M059J (cell line): Measurements from ENCODE around the gene TANGO2. TPM values are rescaled to one million over a fixed set of nuclear protein-coding genes. Genes with fewer than 3 reads are reported as not detected.

Source experiments
- DNase-seq: peaks from one replicate; pipeline ENCODE4 v3.0.0-alpha.2; 2012; ENCODE audit warnings: low read depth
- total RNA-seq: library from RNA; depleted of rRNA; stranded (reverse); fragments of >200 nt; shearing (Covaris generic); gene quantifications from 2 replicates; pipeline ENCODE4 v1.2.3, GENCODE V29; 2014

TANGO2 gene
- total RNA-seq, 1 experiment from 2014 or later, result 36.1 TPM

GRCh38 chr22:20085651-20086050 lies 64.7 kb downstream of the TANGO2 start:
- DNase-seq, result no peak

- DNase-seq, result no peak
These were observed 65.2 kb downstream of the TANGO2 start for GRCh38 chr22:20086101-20086599.

DNA sequence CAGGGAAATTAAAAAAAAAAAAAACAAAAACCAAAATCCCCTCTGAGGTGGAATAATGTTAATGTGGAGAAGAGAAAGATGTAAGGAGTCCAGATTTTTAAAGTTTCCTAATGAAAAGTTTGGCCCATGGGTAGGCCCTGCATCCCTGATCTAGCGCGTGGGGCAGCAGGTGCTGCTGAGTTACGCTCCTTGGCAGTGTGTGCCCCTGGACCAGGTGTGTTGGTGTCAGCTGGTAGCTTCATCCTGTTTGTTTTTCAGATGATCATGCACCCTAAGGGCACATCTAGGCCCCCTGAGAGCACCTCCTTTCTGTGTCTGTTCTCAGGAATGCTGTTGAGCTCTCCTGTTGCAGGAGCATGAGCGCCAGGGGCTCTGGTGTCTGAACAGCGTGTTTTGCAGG lies 65.9 kb downstream of the TANGO2 start:
- no peak for DNase-seq

DNA sequence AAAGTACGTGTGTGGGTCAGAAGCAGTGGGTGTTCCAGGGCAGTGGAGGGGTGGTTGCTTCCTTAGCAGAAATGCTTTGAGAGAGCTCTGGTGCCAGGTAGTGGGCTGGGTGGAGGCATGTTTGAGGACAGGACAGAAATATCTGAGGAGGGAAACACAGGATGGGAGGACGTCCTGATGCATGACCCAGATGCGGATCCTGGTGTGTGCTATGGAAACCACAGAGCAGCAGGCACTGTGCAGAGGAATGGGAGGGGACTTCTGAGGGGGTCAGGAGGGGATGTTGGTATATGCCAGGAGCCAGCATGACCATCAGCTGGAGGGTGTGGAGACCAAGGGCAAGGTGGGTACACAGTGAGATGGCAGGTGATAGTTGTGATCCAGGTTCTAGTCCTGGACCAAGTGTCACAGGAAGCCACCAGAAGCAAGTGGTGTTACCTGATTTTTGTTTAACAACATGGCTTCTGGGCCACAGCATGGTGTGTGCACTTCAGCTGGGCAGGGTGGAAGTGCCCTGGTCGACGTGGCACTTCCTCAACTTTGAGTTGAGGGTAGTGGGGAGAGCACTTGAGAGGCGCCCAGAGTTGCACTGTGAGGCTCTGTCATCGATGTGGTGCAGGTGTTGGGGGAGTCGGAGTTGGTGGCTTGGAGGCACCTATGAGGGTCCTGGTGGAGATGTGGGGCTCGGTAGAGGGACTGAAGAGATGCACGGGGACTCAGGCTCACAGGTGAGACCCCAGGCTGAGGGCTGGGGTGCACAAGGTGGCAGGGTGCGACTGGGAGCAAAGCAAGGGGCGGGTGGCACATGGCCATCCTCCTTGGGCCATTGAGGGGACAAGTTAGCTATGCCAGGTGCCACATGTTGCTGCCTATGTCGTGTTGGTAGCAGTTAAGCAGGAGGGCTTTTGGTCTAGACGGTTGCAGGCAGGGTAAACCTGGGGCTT lies 66.7 kb downstream of the TANGO2 start:
- no peak for DNase-seq

DNA sequence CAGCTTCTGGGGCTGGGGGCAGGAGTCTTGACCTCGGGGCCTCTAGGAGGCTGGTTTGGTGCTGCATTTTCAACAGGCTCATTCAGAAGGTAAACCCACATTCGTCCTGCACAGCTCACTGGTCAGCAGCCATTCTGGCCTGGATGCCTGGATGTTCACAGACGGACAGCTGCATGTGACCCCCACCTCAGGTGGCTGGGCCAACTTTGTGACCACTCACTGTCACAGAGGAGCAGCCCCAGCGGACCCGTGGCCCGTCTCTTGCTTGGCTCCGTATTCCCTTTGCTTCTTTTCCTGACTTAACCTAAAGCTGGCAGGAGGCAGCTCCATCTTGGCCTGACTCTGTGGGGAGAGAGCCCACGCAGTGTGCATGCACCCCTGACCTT lies 67.3 kb downstream of the TANGO2 start:
- DNase-seq, result no peak

GRCh38 chr22:20089226-20089976 lies 68.5 kb downstream of the TANGO2 start:
- DNase-seq, result no peak

- DNase-seq, result no peak
These were observed 69.2 kb downstream of the TANGO2 start for GRCh38 chr22:20089977-20090729.

- no peak for DNase-seq
These were observed 69.9 kb downstream of the TANGO2 start for GRCh38 chr22:20090730-20091240.

DNA sequence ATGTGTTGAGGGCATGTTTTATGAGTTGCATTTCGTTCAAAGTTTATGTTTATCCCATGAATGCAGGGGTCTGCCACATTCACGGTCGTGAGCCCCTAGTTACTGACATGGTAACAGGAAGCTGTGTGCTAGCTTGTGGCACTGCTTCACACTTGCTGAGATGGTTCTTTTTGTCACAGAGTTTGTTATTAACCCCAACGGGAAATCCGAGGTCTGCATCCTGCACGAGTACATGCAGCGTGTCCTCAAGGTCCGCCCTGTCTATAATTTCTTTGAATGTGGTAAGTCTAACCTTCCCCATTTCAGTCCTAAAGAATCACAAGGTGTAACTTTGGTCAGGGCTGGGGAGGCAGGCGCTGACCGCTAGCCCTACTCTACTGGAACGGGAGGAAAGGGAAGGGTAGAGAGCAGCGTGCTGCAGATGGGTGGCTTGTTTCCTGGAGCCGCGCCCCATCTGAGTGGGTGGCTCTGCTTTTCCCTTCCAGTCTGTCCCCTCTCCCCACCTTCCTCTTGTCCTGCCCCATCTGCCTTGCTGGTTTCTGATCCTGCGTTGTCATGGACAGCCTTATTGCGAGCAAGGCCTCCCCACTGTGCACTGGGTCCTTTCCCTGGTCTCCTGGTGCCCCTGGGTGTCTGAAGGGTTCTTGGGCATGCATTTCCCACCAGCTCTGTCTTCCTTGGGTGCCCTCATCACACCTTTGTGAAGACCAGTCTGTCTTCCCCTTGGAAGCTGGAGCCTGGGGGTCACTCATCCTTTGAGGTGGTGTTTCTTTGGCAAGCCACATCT lies 71.0 kb downstream of the TANGO2 start:
- DNase-seq, result no peak

GRCh38 chr22:20092477-20092854 lies 71.6 kb downstream of the TANGO2 start:
- no peak for DNase-seq

- DNase-seq, result no peak
These were observed 72.7 kb downstream of the TANGO2 start for GRCh38 chr22:20093418-20094196.

DNA sequence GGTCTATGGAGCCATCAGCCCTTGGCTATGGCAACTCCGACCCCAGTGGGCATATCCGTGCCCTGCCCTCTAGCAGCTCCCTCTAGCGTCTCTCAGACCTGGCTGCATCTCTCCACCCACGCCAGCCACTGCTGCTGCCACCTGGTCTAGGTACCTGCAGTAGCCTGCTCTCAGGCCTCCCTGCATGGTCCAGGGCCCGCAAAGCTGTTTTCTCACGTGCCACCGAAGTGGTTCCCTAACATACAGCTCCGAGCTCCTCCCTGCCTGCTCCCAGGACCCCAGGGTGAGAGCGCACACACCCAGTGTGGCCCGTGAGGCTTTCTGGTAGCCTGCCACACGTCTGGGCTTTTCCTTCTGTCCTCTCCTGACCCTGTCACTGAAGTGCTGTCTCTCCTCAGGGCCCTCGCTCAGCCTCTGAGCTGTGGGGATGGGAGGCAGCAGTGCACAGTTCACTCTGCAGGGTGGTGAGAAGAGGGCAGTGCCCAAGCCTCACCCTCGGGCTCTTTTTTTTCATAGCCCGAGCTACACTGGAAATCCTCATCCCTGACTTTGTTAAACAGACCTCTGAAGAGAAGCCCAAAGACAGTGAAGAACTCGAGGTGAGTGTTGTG lies 73.4 kb downstream of the TANGO2 start:
- no peak for DNase-seq

GRCh38 chr22:20095521-20095920 lies 74.6 kb downstream of the TANGO2 start:
- DNase-seq, result no peak

DNA sequence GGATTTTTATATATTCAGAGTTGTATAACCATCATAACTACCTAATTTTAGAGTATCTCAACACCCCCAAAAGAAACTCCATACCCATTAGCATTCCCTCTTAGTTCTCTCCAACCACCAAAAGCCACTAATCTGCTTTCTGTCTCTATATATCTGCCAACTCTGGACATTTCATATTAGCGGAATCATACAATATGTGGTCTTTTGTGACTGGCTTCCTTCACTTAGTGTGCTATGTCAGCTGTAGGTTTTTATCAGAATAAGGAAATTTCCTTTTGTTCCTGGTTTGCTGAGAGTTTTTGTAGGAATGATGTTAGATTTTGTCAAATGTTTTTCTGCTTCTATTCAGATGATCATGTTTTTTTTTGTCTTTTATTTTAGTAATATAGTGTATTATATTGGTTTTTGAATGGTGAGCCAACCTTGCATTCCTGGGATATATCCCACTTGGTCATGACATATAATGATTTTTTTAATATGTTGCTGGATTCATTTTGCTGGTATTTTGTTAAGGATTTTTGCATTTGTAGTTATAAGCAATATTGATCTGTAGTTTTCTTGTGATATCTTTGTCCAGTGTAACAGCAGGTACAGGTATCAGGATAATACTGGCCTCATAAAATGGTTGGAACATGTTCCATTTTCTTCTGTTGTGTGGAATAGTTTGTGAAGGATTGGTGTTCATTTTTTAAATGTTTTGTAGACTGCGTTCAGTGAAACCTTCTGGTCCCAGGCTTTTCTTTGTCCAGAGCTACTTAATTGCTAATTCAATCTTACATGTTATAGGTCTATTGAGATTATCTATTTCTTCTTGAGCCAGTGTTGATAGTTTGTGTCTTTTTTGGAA lies 75.9 kb downstream of the TANGO2 start:
- no peak for DNase-seq

DNA sequence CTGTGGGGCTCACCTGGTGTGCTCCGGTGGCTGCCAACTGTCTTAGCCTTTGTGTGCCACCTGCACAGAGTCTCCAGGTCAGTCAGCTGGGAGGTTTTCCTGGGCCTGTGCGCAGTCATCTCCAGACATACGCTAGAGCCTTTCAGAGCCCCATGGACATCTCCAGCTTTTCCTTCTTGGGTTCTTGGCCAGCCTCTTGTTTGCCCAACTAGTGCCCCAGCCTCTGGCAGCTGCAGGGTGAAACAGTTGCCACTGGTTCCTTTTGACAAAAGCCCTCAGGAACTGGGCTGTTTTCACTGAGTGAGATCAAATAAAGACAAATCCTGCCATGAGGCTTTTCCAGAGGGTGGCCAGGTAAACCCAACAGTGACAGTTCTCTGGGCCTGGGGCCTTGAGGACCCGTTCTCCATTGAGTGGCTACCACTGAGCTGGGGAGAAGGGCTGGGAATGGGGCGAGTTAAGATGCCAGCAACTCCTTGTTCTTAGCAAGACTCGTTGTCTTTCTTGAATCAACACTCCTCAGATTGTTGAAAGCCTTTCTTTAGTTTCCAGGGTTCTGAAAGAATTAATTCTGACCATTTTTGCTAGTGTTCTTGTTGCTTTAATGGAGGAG lies 78.3 kb downstream of the TANGO2 start:
- DNase-seq, result no peak

DNA sequence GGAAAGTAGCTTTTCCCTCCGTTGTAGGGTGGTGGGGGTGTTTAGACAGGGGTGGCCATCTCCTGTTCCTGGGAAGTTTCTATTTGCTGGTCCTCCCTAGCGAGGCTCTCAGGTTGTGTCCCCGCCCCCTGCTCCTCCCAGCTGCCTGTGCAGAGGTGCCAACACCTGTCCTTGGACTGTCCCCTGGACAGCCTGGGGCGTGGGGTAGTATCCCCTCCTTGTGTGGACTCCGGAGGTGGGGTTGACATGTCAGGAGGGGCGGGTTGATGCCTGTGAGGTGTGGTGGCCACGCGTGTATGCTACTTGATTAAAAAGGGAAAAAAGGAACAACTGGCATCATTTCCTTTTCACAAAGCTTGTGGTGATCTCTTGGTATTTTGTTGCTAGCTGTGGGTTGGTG lies 80.7 kb downstream of the TANGO2 start:
- no peak for DNase-seq

GRCh38 chr22:20102203-20102780 lies 81.4 kb downstream of the TANGO2 start:
- no peak for DNase-seq
